Gastrocnemius medialis (tissue), 4 donors: ENCODE measurements around the gene RAB17. TPM values are rescaled to one million over a fixed set of nuclear protein-coding genes. Genes with fewer than 3 reads are reported as not detected.
A peak's percentile ranks its signal among the peaks of the same experiment; 100 is the strongest.

Source experiments
- ATAC-seq, 2 donors: fragments of 150-250 bp; one replicate each; pipeline ENCODE4 v1.9.1; 2016
- DNase-seq, 2 donors: peaks; one replicate each; pipeline ENCODE4 v3.0.0-alpha.2; 2019
- H3K27ac ChIP-seq, 4 donors: fragments of 200-600 bp; sonication (generic); 1 replicate in 1 of 4; 2 replicates in 3 of 4; pipeline ENCODE4 v1.5.1; 2016 to 2018; ENCODE audit warnings: mild to moderate bottlenecking in 2 of 4, moderate library complexity in 1 of 4
- H3K27me3 ChIP-seq, 3 donors: fragments of 200-600 bp; sonication (generic) in 2 of 3; 1 replicate in 1 of 3; 2 replicates in 2 of 3; pipeline versions ENCODE4 v1.5.1 to v1.6.0; 2016 to 2019; ENCODE audit warnings: mild to moderate bottlenecking in 1 of 3, moderate library complexity in 1 of 3
- H3K36me3 ChIP-seq, 2 donors: fragments of 200-600 bp; sonication (generic) in 1 of 2; one replicate each; pipeline ENCODE4 v1.5.1; 2017 to 2018
- H3K4me1 ChIP-seq, 2 donors: fragments of 200-600 bp; sonication (generic) in 1 of 2; one replicate each; pipeline ENCODE4 v1.5.1; 2016 to 2017; ENCODE audit warnings: mild to moderate bottlenecking in 2 of 2
- H3K4me3 ChIP-seq, 4 donors: fragments of 200-600 bp; sonication (generic) in 3 of 4; 1 replicate in 1 of 4; 2 replicates in 3 of 4; pipeline ENCODE4 v1.5.1; 2016 to 2019; ENCODE audit warnings: mild to moderate bottlenecking in 2 of 4
- H3K9me3 ChIP-seq, 3 donors: fragments of 200-600 bp; sonication (generic) in 2 of 3; 1 replicate in 1 of 3; 2 replicates in 2 of 3; pipeline ENCODE4 v1.5.1; 2016 to 2019
- CTCF ChIP-seq, 5 experiments: fragments of 450-650 bp in 3 of 5; fragments of 200-600 bp in 2 of 5; sonication (generic) in 2 of 5; IDR thresholded peaks in 4 of 5; conservative IDR thresholded peaks in 1 of 5; 1 replicate in 4 of 5; 2 replicates in 1 of 5; pipeline ENCODE4 v1.5.1; 2016 to 2019; ENCODE audit warnings: antibody characterized with exemption in 5 of 5, mild to moderate bottlenecking in 3 of 5, moderate library complexity in 3 of 5
- POLR2A ChIP-seq, 2 donors: fragments of 450-650 bp; IDR thresholded peaks; one replicate each; pipeline ENCODE4 v1.6.1; 2017; ENCODE audit warnings: antibody characterized with exemption in 2 of 2, mild to moderate bottlenecking in 2 of 2, moderate library complexity in 2 of 2
- in situ Hi-C, 4 donors: fragments of 200-750 bp; cut with MboI; loops; one replicate each; pipeline versions ENCODE4 v1.15.0 to v1.8.0; 2017; ENCODE audit warnings: low sequenced_read_pairs in 4 of 4
- intact Hi-C: fragments of 100-400 bp; cut with DNase I; formaldehyde crosslinking; loops from one replicate; pipeline ENCODE4 v1.15.1; 2023; ENCODE audit warnings: low total_unique reads
- total RNA-seq, 4 donors: library from RNA; depleted of rRNA; stranded (reverse); fragments of >200 nt; gene quantifications; one replicate each; pipeline versions ENCODE4 v1.1.0 to v1.2.3, GENCODE V29; 2016

Gene RAB17
- total RNA-seq, 4 donors from 2014 or later = 0.42 to 1.3 TPM; not detected in 2

DNA sequence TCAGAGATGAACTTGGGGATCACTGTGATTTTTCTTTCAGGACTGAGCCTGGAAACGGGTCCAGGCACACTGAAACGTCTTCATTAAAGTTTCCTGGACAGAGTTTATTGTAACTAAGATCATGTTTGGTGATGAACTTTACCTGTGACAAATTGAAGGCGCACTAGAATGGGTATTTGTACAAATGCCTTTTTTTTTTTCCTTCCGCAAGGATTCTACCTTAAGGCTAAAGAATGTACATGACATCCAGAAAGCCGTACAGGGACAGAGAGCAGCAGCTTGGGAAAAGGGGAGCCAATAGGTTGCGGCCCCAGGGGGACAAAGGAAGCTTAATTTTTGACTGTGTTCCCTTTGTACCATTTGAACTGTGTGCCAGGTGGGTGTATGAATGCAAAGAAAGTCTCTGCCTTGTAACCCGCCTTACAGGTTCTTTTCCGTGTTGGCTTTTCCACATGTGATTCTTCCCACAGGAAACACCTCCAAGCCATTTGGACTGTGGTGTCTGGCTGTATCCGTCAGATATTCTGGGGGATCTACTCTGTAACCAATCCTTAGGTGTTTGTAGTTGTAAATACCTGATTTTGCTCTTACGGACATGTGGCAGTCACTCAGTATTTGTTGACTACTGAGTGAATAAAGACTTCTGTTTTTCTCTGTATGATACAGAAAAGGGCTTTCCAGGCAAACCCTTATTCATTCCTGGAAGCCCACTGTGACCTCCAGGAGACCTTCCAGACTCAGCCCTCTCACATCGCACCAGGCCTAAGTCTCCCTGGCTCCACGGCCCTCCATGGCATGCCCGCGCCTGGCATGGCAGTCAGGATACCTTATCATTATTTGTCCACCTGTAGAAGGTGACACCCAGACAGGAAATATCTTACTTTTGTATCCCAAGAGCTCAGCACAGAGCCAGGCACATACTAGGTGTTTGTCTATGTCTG is 38.0 kb upstream of the RAB17 start:
- TF ChIP-seq CTCF (IDR thresholded peaks at IDR 0.05 in 4 of 5, conservative IDR thresholded peaks at IDR 0.05 in 1 of 5) = no peak
- no peak for TF ChIP-seq POLR2A (IDR thresholded peaks at IDR 0.05)
- H3K9me3 ChIP-seq = no peaks in the 10 kb centered on the region
- H3K27me3 ChIP-seq = no peaks in the 10 kb centered on the region
- intact Hi-C loops (loop anchor here (1.0 kb wide), 1 partner anchor 9 kb away; no protein-coding TSS in a partner anchor), in situ Hi-C loops (no loop called here)
- H3K4me3 ChIP-seq = peak overlapping the region; percentile 59 to 70 (median 62)
- DNase-seq (no peak), ATAC-seq (no peak)
- peaks cover 50 to 64% of the 10 kb centered on the region in 2 donors for H3K4me1 ChIP-seq
- peak overlapping the region; percentile 84 to 88 (median 86) for H3K27ac ChIP-seq
- H3K36me3 ChIP-seq = no peaks in the 10 kb centered on the region

GRCh38 chr2:237627441-237628246 is 37.1 kb upstream of the RAB17 start, which contains the start of gene LRRFIP1:
LRRFIP1 (plus strand) TSS chr2:237627587; CDS start chr2:237627645, 58 bp downstream.
- intact Hi-C loops = no loop called here
- Histone ChIP-seq H3K9me3 (no peaks in the 10 kb centered on the region), H3K4me1 (peaks cover 41 to 55% of the 10 kb centered on the region in 2 donors)

GRCh38 chr2:237626813-237627440 is 36.4 kb upstream of the RAB17 start:
- TF ChIP-seq CTCF (IDR thresholded peaks at IDR 0.05 in 4 of 5, conservative IDR thresholded peaks at IDR 0.05 in 1 of 5) (no peak), POLR2A (IDR thresholded peaks at IDR 0.05) (no peak)
- Histone ChIP-seq H3K9me3 (no peaks in the 10 kb centered on the region), H3K27me3 (no peaks in the 10 kb centered on the region), H3K4me1 (peaks cover 36 to 48% of the 10 kb centered on the region in 2 donors), H3K27ac (peak overlapping the region; percentile 84 to 88 (median 86)), H3K4me3 (peak overlapping the region; percentile 59 to 70 (median 62)), H3K36me3 (no peaks in the 10 kb centered on the region)
- peak; percentile 6 to 12 for ATAC-seq
- no peak for DNase-seq
- intact Hi-C loops (no loop called here), in situ Hi-C loops (no loop called here)

More at GRCh38 chr2:237627441-237628246, 37.1 kb upstream of the RAB17 start, which contains the start of gene LRRFIP1:
- in situ Hi-C loops = no loop called here
- TF ChIP-seq CTCF (IDR thresholded peaks at IDR 0.05 in 4 of 5, conservative IDR thresholded peaks at IDR 0.05 in 1 of 5) (peak in 3 of 5 experiments; percentile 11 to 17 (median 15)), POLR2A (IDR thresholded peaks at IDR 0.05) (peak; percentile 82 to 85)
- Histone ChIP-seq H3K27me3 (no peaks in the 10 kb centered on the region), H3K4me3 (peak within 1 kb of the TSS; percentile 59 to 70 (median 62)), H3K36me3 (no peaks in the 10 kb centered on the region), H3K27ac (peak within 1 kb of the TSS; percentile 84 to 88 (median 86))
- DNase-seq (peak; percentile 63 to 77), ATAC-seq (peak; percentile 59 to 69)

- in situ Hi-C loops = no loop called here
Measured at GRCh38 chr2:237625777-237626176, 35.2 kb upstream of the RAB17 start.

More at GRCh38 chr2:237625777-237626176, 35.2 kb upstream of the RAB17 start:
- no peak for ATAC-seq
- H3K4me1 ChIP-seq = peaks cover 28 to 37% of the 10 kb centered on the region in 2 donors
- H3K27ac ChIP-seq = peak overlapping the region; percentile 84 to 88 (median 86)
- intact Hi-C loops = no loop called here
- H3K4me3 ChIP-seq = no peak overlapping the region
- no peaks in the 10 kb centered on the region for H3K27me3 ChIP-seq
- no peaks in the 10 kb centered on the region for H3K36me3 ChIP-seq
- no peaks in the 10 kb centered on the region for H3K9me3 ChIP-seq
- TF ChIP-seq CTCF (IDR thresholded peaks at IDR 0.05 in 4 of 5, conservative IDR thresholded peaks at IDR 0.05 in 1 of 5) (no peak), POLR2A (IDR thresholded peaks at IDR 0.05) (no peak)
- no peak for DNase-seq
